GM18502 (cell line): ENCODE data around the gene EDNRA.

Experiments
- ATAC-seq: cut with Tn5 transposase; IDR thresholded peaks from one replicate; pipeline ENCODE4 v1.9.1; 2021; ENCODE audit warnings: mild to moderate bottlenecking; ENCODE audit not compliant: unreplicated experiment, poor library complexity

EDNRA gene

DNA sequence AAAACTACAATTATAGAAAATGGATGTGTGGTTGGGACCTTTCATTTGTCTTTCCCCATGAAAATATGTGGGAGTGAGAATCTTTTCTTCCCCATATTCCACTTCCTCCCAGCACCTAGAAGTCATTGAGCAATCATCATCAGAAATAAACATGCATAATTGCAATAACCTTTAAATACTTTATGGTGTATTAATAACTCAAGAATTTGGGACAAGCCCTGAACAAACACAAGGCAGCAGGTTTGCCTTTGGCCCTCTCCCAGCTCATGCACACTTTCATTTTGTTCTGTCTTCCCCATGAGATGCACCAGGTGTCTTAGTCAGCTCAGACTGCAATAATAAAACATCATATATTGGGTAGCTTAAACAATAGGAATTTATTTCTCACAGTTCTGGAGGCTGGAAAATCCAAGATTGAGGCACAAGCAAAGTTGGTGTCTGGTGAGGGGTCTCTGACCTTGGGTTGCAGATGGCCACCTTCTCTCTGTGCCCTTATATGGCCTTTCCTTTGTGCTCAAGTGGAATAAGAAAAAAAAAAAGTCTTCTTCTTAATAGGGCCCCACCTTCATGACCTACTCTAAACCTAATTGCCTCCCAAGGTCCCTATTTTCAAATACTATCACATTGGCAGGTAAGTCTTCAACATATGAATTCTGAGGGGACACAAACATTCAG, 101.6 kb downstream of the EDNRA start:
- ATAC-seq, result no peak

DNA sequence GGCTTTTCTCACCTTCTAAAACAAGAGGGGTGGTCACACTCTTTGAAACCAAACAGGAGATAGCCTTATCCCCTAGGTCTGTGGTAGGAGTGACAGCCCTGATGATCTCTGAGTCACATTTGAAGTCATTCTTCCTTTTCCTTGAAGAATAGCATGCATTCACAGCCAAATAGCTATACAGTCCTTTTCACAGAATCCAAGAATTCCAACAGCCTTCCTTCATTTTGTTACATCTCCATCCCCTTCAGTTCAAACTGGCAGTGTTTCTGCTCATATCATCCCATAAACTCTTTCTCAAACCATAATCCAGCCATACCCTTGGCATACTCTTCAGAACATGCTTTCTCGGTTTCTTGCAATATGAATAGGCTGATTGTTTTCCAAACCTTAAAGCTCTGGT, 103.0 kb downstream of the EDNRA start:
- no peak for ATAC-seq

DNA sequence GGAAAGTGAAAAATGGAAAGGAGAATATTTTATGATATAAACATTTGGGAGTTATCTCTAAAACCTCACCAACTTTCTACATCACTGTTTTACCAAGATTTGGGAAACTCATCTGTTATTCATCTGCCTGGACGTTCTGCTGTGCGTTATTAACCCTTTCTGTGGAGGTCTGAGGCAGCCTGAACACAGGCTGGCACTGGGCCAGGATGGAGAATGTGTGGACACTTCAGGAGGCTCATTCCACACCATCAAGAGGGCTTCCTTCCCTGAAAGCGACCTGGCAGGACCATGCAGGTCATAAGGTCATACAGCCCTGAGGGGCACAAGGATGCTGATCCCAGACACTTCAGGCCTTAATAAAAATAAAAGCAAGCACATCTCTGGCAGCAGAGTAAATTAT, 105.1 kb downstream of the EDNRA start:
- ATAC-seq, result no peak

DNA sequence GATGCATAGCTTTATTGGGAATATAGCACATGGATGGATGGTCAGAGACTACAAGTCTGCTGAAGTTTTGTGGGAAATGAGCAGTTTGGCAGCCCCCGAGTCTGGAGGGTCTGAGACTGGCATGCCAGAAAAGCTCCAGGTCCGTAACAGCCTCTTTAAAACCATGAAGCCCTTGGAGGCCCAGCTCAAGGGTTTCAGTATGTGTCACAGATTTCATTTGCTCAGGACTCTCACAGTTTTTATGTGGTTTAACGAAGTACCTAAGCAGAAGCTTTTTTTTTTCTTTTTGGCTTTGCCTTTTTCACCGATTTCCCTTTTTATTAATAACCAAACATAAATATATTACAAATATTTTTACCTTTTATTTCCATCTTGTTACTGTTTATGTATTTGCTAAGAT, 105.7 kb downstream of the EDNRA start:
- peak; percentile 88 for ATAC-seq

DNA sequence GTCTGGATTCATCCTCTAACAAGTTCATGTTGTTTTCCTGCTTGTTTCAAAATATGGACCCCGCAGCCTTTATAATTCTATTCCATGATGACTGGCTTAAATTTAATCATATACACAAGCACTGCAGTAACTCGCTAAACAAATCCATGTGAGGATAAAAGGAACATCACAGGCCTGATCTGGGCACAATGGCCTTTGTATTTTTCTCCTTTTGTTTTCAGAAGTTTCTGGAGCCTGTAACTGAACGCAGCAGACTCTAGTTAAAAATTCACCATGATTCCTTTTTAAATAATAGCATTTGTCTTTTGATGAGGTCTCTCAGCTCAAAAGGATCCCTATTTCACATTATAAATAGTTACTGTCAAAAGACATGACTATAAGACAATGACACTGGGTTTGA, 106.1 kb downstream of the EDNRA start:
- no peak for ATAC-seq

DNA sequence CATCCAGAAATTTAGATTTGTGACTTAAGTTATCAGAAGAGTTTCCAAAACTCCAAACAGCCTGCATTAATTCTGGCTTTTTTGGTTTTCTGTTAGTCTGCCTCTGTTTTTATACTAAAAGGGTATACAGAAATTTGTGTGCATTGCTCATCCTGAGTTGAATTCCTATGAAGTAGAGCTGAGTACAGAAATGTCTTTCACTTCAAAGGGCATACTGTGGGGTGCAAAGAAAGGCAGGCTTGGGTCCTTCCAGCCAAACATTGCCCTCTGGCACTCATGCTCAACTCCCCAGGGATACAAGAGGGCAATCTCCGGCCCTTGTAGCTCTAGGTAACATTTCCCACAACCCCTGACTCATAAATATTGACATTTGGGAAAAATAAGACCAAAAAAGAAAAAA, 108.7 kb downstream of the EDNRA start:
- ATAC-seq, result no peak

DNA sequence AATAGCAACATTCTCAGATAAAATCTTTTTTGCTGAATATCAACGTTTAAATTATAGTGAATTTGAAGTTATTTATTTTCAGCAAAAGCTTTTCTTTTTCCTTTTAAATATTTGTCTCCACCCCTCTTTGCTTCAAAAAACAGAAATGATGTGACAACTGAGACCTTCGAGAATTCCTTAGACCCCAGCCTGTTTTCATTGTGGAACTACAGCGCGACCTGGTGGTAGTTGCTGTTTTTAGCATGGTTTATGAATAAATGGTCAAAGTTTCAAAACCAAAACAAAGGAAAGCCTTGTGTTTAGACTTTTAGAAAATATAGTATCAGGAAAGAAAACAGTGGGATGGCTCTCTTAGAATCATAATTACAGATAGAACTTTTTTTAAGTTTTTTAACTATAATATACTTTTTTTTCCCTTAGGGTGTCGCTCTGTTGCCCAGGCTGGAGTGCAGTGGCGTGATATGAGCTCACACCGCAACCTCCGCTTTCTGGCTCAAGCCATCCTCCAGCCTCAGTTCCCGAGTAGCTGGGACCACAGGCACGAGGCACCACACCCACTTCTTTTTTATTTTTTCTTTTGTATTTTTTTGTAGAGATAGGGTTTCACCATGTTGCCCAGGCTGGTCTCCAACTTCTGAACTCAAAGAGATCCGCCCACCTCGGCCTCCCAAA, 109.5 kb downstream of the EDNRA start:
- ATAC-seq, result peak; percentile 59

DNA sequence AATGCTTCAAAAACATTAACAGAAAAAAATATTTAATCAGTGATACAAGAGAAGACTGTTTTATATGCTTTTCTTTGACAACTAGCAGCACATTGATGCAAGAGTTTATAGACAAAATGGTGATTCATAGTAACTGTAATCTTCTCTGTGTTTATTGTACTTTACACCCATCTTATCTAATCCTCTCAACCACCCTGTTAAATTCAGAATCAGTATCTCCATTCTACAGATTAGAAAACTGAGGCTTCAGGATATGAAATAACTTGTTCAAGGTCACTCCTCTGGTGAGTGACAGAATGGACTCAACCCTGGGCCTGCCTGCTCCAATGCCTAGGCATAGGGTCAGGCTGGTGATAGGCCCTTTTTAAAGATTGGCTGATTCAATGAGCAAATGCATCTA, 110.2 kb downstream of the EDNRA start:
- no peak for ATAC-seq

DNA sequence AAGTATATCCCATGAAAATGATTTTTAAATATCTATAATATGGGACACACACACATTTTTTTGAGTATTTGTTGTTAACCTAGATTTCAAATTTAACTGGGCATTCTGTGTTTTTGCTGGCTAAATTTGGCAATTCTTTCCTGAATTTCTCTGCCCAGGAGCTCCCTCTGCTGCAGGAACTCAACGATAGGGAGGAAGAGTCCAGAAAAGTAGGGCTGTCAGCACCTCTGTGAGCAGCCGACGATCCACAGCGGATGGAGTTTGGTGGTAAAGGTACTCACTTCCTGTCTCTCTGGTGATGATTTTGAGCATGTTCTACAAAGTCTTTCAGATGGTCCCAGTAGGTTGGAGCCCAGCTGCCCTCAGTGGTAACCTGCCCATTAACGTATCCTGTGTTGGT, 113.2 kb downstream of the EDNRA start:
- no peak for ATAC-seq
